Sigmoid colon (tissue), 7 donors: ENCODE measurements around the gene FAM149A. TPM values are rescaled to one million over a fixed set of nuclear protein-coding genes. Genes with fewer than 3 reads are reported as not detected.
A peak's percentile ranks its signal among the peaks of the same experiment; 100 is the strongest.

Experiments used
- DNase-seq: peaks from one replicate; pipeline ENCODE4 v3.0.0-alpha.2; 2019
- H3K27ac ChIP-seq, 4 donors: fragments of 200-600 bp; sonication (generic); one replicate each; pipeline ENCODE4 v1.5.1; 2016 to 2019; ENCODE audit warnings: mild to moderate bottlenecking in 1 of 4
- H3K27me3 ChIP-seq, 3 donors: fragments of 200-600 bp; sonication (generic); one replicate each; pipeline ENCODE4 v1.5.1; 2019; ENCODE audit warnings: mild to moderate bottlenecking in 1 of 3
- H3K36me3 ChIP-seq, 4 donors: fragments of 200-600 bp; sonication (generic); one replicate each; pipeline ENCODE4 v1.5.1; 2016 to 2019
- H3K4me1 ChIP-seq, 4 donors: fragments of 200-600 bp; sonication (generic); one replicate each; pipeline ENCODE4 v1.5.1; 2017 to 2019
- H3K4me3 ChIP-seq, 4 donors: fragments of 200-600 bp; sonication (generic); one replicate each; pipeline ENCODE4 v1.5.1; 2017 to 2019; ENCODE audit warnings: mild to moderate bottlenecking in 2 of 4, moderate library complexity in 1 of 4
- H3K9me3 ChIP-seq, 4 donors: fragments of 200-600 bp in 3 of 4; sonication (generic) in 3 of 4; one replicate each; pipeline versions ENCODE4 v1.5.1 to v1.6.1; 2013 to 2019
- EP300 ChIP-seq, 4 donors: sonication (generic); formaldehyde crosslinking; IDR thresholded peaks; one replicate each; pipeline ENCODE4 v1.6.1; 2017; ENCODE audit warnings: antibody characterized with exemption in 4 of 4
- POLR2A ChIP-seq, 2 donors: fragments of 450-650 bp; IDR thresholded peaks; one replicate each; pipeline ENCODE4 v1.6.1; 2016; ENCODE audit warnings: antibody characterized with exemption in 2 of 2, mild to moderate bottlenecking in 2 of 2, moderate library complexity in 2 of 2
- POLR2AphosphoS5 ChIP-seq, 4 donors: sonication (generic); formaldehyde crosslinking; IDR thresholded peaks; one replicate each; pipeline ENCODE4 v1.6.1; 2017; ENCODE audit warnings: antibody characterized with exemption in 4 of 4
- WGBS, 2 donors: extraction: QIAGEN DNeasy Blood & Tissue Kit; methylation state at CpG; one replicate each; pipeline ENCODE4 v1.1.7; 2013; 5-methylcytosine and 5-hydroxymethylcytosine counted together
- intact Hi-C: fragments of 100-400 bp; cut with DNase I; formaldehyde crosslinking; loops from one replicate; pipeline ENCODE4 v1.15.1; 2023
- polyA plus RNA-seq, 3 donors: library from polyadenylated mRNA; stranded (reverse); fragments of 200-250 nt; gene quantifications; one replicate each; pipeline ENCODE4 v1.2.3, GENCODE V29; 2013
- total RNA-seq, 4 donors: library from RNA; depleted of rRNA; stranded (reverse); fragments of >200 nt; gene quantifications; one replicate each; pipeline ENCODE4 v1.1.0, GENCODE V29; 2016
- TF ChIP-seq, protein P1 (sequence below), 4 experiments: fragments of 450-650 bp in 3 of 4; fragments of 200-600 bp in 1 of 4; IDR thresholded peaks; one replicate each; pipeline ENCODE4 v1.5.1; 2016 to 2019; ENCODE audit warnings: antibody characterized with exemption in 4 of 4, mild to moderate bottlenecking in 3 of 4, moderate library complexity in 2 of 4
- donor health status: healthy with polysubstance abuse.
- donor health status: Bipolar disorder and iron deficiency.
- donor health status: healthy.

Gene FAM149A
- total and polyA plus RNA-seq, 7 donors, result 2.8 to 26.0 (median 14.6) TPM

GRCh38 chr4:186158021-186158813 is 53.7 kb downstream of the FAM149A start:
- H3K27me3 ChIP-seq, result no peaks in the 10 kb centered on the region
- no peak overlapping the region for H3K4me3 ChIP-seq
- intact Hi-C loops, result no loop called here
- peaks cover 0 to 51% (median 2%) of the 10 kb centered on the region in 4 donors for H3K36me3 ChIP-seq
- 86% methylated on average over 17 of the region's 17 CpGs for WGBS, 2 donors
- TF ChIP-seq, protein P1, sequence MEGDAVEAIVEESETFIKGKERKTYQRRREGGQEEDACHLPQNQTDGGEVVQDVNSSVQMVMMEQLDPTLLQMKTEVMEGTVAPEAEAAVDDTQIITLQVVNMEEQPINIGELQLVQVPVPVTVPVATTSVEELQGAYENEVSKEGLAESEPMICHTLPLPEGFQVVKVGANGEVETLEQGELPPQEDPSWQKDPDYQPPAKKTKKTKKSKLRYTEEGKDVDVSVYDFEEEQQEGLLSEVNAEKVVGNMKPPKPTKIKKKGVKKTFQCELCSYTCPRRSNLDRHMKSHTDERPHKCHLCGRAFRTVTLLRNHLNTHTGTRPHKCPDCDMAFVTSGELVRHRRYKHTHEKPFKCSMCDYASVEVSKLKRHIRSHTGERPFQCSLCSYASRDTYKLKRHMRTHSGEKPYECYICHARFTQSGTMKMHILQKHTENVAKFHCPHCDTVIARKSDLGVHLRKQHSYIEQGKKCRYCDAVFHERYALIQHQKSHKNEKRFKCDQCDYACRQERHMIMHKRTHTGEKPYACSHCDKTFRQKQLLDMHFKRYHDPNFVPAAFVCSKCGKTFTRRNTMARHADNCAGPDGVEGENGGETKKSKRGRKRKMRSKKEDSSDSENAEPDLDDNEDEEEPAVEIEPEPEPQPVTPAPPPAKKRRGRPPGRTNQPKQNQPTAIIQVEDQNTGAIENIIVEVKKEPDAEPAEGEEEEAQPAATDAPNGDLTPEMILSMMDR (IDR thresholded peaks at IDR 0.05), result no peak
- TF ChIP-seq EP300 (IDR thresholded peaks at IDR 0.05) (no peak), POLR2AphosphoS5 (IDR thresholded peaks at IDR 0.05) (no peak), POLR2A (IDR thresholded peaks at IDR 0.05) (no peak)
- H3K9me3 ChIP-seq, result no peaks in the 10 kb centered on the region
- H3K4me1 ChIP-seq, result no peaks in the 10 kb centered on the region
- no peak for DNase-seq
- no peak overlapping the region for H3K27ac ChIP-seq

DNA sequence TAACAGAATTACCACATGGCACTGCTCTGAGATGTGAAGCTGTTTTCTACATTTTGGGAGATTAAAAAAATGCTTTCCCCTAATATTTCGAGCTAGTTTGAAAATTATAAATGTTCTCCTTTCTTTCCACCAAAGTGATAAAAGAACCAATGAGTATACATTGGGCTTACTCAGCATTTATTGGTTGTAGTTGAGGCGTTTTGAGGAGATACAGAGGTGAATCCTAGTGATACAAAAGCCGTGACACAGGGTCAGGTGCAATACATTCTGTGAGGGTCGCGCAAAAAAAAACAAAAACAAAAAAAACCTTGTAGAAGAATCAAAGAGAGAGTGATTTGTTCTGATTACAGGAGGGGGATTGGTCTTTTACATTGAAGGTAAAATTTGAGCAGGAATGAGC is 54.5 kb downstream of the FAM149A start:
- intact Hi-C loops, result no loop called here
- no peaks in the 10 kb centered on the region for H3K9me3 ChIP-seq
- no peak overlapping the region for H3K4me3 ChIP-seq
- no peaks in the 10 kb centered on the region for H3K27me3 ChIP-seq
- no peak for DNase-seq
- H3K36me3 ChIP-seq, result peaks cover 0 to 51% (median 2%) of the 10 kb centered on the region in 4 donors
- TF ChIP-seq, protein P1 (IDR thresholded peaks at IDR 0.05), result no peak
- 82 to 87% methylated on average over 5 of the region's 5 CpGs for WGBS, 2 donors
- H3K4me1 ChIP-seq, result no peaks in the 10 kb centered on the region
- no peak overlapping the region for H3K27ac ChIP-seq

GRCh38 chr4:186159613-186160012 is 55.1 kb downstream of the FAM149A start:
- no peak overlapping the region for H3K4me3 ChIP-seq
- H3K4me1 ChIP-seq, result no peaks in the 10 kb centered on the region
- H3K36me3 ChIP-seq, result peaks cover 0 to 49% (median 2%) of the 10 kb centered on the region in 4 donors
- intact Hi-C loops, result no loop called here
- no peak overlapping the region for H3K27ac ChIP-seq
- H3K27me3 ChIP-seq, result no peaks in the 10 kb centered on the region
- no peaks in the 10 kb centered on the region for H3K9me3 ChIP-seq
- WGBS, 2 donors, result 83 to 89% methylated on average over 6 of the region's 6 CpGs
- no peak for TF ChIP-seq EP300 (IDR thresholded peaks at IDR 0.05)
- TF ChIP-seq, protein P1 (IDR thresholded peaks at IDR 0.05), result no peak
- no peak for TF ChIP-seq POLR2A (IDR thresholded peaks at IDR 0.05)
- no peak for TF ChIP-seq POLR2AphosphoS5 (IDR thresholded peaks at IDR 0.05)
- no peak for DNase-seq

DNA sequence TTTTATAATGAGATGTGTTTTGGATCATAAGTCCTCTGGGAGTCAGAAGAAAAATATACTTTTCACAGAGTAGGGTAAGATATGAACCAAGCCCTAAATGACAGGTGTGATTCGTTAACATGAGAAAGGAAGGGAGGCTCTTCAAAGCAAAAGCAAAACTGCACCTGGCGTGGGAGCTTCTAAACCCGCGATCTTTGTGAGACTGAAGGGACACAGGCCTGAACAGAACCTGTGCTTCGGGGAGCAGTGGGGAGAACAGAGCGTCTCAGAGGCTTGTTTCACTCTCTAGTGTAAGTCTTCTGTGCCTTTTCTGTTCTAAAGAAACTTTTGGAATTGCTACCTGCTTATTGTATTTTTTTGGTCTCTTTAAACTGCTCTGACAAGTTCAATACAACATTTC is 56.6 kb downstream of the FAM149A start:
- WGBS, 2 donors, result 57 to 80% methylated on average over 6 of the region's 6 CpGs
- no peak for TF ChIP-seq EP300 (IDR thresholded peaks at IDR 0.05)
- TF ChIP-seq, protein P1 (IDR thresholded peaks at IDR 0.05), result no peak
- no peak for TF ChIP-seq POLR2AphosphoS5 (IDR thresholded peaks at IDR 0.05)
- no peak for TF ChIP-seq POLR2A (IDR thresholded peaks at IDR 0.05)
- Histone ChIP-seq H3K36me3 (peaks cover 0 to 50% (median 2%) of the 10 kb centered on the region in 4 donors), H3K9me3 (no peaks in the 10 kb centered on the region), H3K4me1 (no peaks in the 10 kb centered on the region), H3K27ac (no peak overlapping the region), H3K4me3 (peak overlapping the region in 1 of 4 donors; percentile 2), H3K27me3 (no peaks in the 10 kb centered on the region)
- no peak for DNase-seq
- intact Hi-C loops, result no loop called here
